IMR-90 (cell line): Measurements from ENCODE around the gene ST3GAL5. TPM values are rescaled to one million over a fixed set of nuclear protein-coding genes. Genes with fewer than 3 reads are reported as not detected.
A peak's percentile ranks its signal among the peaks of the same experiment; 100 is the strongest.

Experiments used
- ATAC-seq: fragments of 200-7000 bp; cut with Tn5 transposase; 2 replicates; pipeline ENCODE4 v1.9.1; 2020; ENCODE audit warnings: low read depth, mild to moderate bottlenecking, moderate library complexity
- BruUV-seq: library from RNA; stranded (reverse); fragments of 400-500 nt; replicated peaks from 2 replicates; lab custom pipeline; 2021; lab: Mats Ljungman, UMichigan
- CTCF ChIA-PET: fragments of 300-600 bp; formaldehyde crosslinking; extraction: SDS; loops from one replicate; lab custom pipeline; 2021; ENCODE audit warnings: antibody characterized with exemption; lab: Yijun Ruan, JAX
- POLR2A ChIA-PET: fragments of 300-600 bp; sonication (Branson Sonifier 250); formaldehyde crosslinking; loops from one replicate; lab custom pipeline; 2022; ENCODE audit warnings: antibody characterized with exemption; ENCODE audit not compliant: unreplicated experiment; lab: Charles Lee
- DNase-seq: peaks from one replicate; pipeline ENCODE4 v3.0.0; 2013
- H2AFZ ChIP-seq: replicated peaks from 2 replicates; pipeline ENCODE3; 2013; ENCODE audit warnings: low read length, mild to moderate bottlenecking; ENCODE audit not compliant: poor library complexity
- H2AK5ac ChIP-seq: 2 replicates; pipeline ENCODE4 v1.6.1; 2013; ENCODE audit warnings: low read depth, low read length, inconsistent platforms
- H2AK9ac ChIP-seq: replicated peaks from 2 replicates; pipeline ENCODE3; 2013; ENCODE audit warnings: mild to moderate bottlenecking, low read depth, low read length, moderate library complexity; ENCODE audit not compliant: poor library complexity
- H2BK120ac ChIP-seq: 2 replicates; pipeline ENCODE4 v1.6.1; 2013; ENCODE audit warnings: low read depth, low read length, inconsistent platforms
- H2BK15ac ChIP-seq: 3 replicates; pipeline ENCODE4 v1.6.1; 2013; ENCODE audit warnings: low read depth, low read length, inconsistent platforms
- H2BK20ac ChIP-seq: 2 replicates; pipeline ENCODE4 v1.6.1; 2013; ENCODE audit warnings: low read depth, mild to moderate bottlenecking, inconsistent platforms, low read length, moderate library complexity
- H2BK5ac ChIP-seq: 2 replicates; pipeline ENCODE4 v1.6.1; 2013; ENCODE audit warnings: mild to moderate bottlenecking, low read depth, low read length, inconsistent platforms; ENCODE audit not compliant: poor library complexity, severe bottlenecking
- H3K14ac ChIP-seq: replicated peaks from 2 replicates; pipeline ENCODE4 v1.6.1; 2013; ENCODE audit warnings: low read depth, low read length, inconsistent platforms
- H3K18ac ChIP-seq: 2 replicates; pipeline ENCODE4 v1.6.1; 2013; ENCODE audit warnings: low read depth, low read length, control low read depth
- H3K23ac ChIP-seq: 2 replicates; pipeline ENCODE4 v1.6.1; 2013; ENCODE audit warnings: low read depth, low read length, inconsistent platforms
- H3K27ac ChIP-seq: 2 replicates; pipeline ENCODE4 v1.5.1; 2013; ENCODE audit warnings: mild to moderate bottlenecking, control low read depth, low read length; ENCODE audit not compliant: insufficient read depth
- H3K27me3 ChIP-seq: 2 replicates; pipeline ENCODE4 v1.6.1; 2013; ENCODE audit warnings: low read length; ENCODE audit not compliant: control insufficient read depth, insufficient read depth
- H3K36me3 ChIP-seq: 2 replicates; pipeline ENCODE4 v1.6.1; 2013; ENCODE audit warnings: low read length, mixed read lengths; ENCODE audit not compliant: control insufficient read depth, insufficient read depth
- H3K4ac ChIP-seq: 2 replicates; pipeline ENCODE4 v1.6.1; 2013; ENCODE audit warnings: low read depth, low read length, inconsistent platforms
- H3K4me1 ChIP-seq: 2 replicates; pipeline ENCODE4 v1.6.1; 2013; ENCODE audit warnings: low read length, mixed read lengths; ENCODE audit not compliant: control insufficient read depth, insufficient read depth
- H3K4me2 ChIP-seq: 2 replicates; pipeline ENCODE4 v1.6.1; 2013; ENCODE audit warnings: low read depth, mild to moderate bottlenecking, control low read depth, low read length, moderate library complexity
- H3K4me3 ChIP-seq: 2 replicates; pipeline ENCODE4 v1.5.1; 2013; ENCODE audit warnings: low read depth, mild to moderate bottlenecking, control low read depth, low read length, moderate library complexity; ENCODE audit not compliant: insufficient read depth
- H3K56ac ChIP-seq: 2 replicates; pipeline ENCODE4 v1.6.1; 2013; ENCODE audit warnings: low read length, inconsistent platforms; ENCODE audit not compliant: insufficient read depth; ENCODE audit errors: extremely low read depth
- H3K79me1 ChIP-seq, 2 experiments: 2 replicates each; pipeline ENCODE4 v1.6.1; 2013; ENCODE audit warnings: low read length in 2 of 2, inconsistent platforms in 1 of 2, low read depth in 1 of 2
- H3K9ac ChIP-seq: 2 replicates; pipeline ENCODE4 v1.6.1; 2013; ENCODE audit warnings: low read depth, low read length, control low read depth
- H3K9me1 ChIP-seq: 2 replicates; pipeline ENCODE4 v1.6.1; 2013; ENCODE audit warnings: low read length, inconsistent platforms; ENCODE audit not compliant: insufficient read depth
- H3K9me3 ChIP-seq: 2 replicates; pipeline ENCODE4 v1.6.1; 2013; ENCODE audit warnings: low read length; ENCODE audit not compliant: control insufficient read depth, insufficient read depth
- H4K20me1 ChIP-seq: 2 replicates; pipeline ENCODE4 v1.6.1; 2013; ENCODE audit warnings: low read length, inconsistent platforms; ENCODE audit not compliant: insufficient read depth
- H4K5ac ChIP-seq: 2 replicates; pipeline ENCODE4 v1.6.1; 2013; ENCODE audit warnings: mild to moderate bottlenecking, low read depth, low read length, control low read depth
- H4K8ac ChIP-seq, 2 experiments: 2 replicates each; pipeline ENCODE4 v1.6.1; 2013; ENCODE audit warnings: low read depth in 2 of 2, low read length in 2 of 2, control low read depth in 1 of 2, inconsistent platforms in 1 of 2
- H4K91ac ChIP-seq: 2 replicates; pipeline ENCODE4 v1.6.1; 2013; ENCODE audit warnings: low read depth, low read length, inconsistent platforms; ENCODE audit not compliant: insufficient read depth
- BHLHE40 ChIP-seq: fragments of 150-350 bp; IDR thresholded peaks from 2 replicates; pipeline ENCODE4 v1.6.1; 2016; ENCODE audit warnings: mild to moderate bottlenecking, low read depth, low read length
- CEBPB ChIP-seq: IDR thresholded peaks from 2 replicates; pipeline ENCODE4 v1.6.1; 2012; ENCODE audit warnings: low read depth, low read length, improper control_type of control experiment
- CHD1 ChIP-seq: IDR thresholded peaks from 2 replicates; pipeline ENCODE4 v1.6.1; 2012; ENCODE audit warnings: low read depth, low read length, improper control_type of control experiment
- FOS ChIP-seq: fragments of 150-350 bp; IDR thresholded peaks from 2 replicates; pipeline ENCODE4 v1.6.1; 2016; ENCODE audit warnings: low read depth, low read length
- MAFK ChIP-seq: IDR thresholded peaks from 2 replicates; pipeline ENCODE4 v1.6.1; 2012; ENCODE audit warnings: low read depth, low read length, improper control_type of control experiment
- MAZ ChIP-seq: IDR thresholded peaks from 2 replicates; pipeline ENCODE4 v1.6.1; 2012; ENCODE audit warnings: low read depth, mild to moderate bottlenecking, low read length, improper control_type of control experiment, moderate library complexity, borderline replicate concordance
- MXI1 ChIP-seq: IDR thresholded peaks from 2 replicates; pipeline ENCODE4 v1.6.1; 2012; ENCODE audit warnings: low read depth, mild to moderate bottlenecking, low read length, moderate library complexity, borderline replicate concordance
- NFE2L2 ChIP-seq: fragments of 150-350 bp; IDR thresholded peaks from 2 replicates; pipeline ENCODE4 v1.6.1; 2016; ENCODE audit warnings: low read depth, mild to moderate bottlenecking, low read length
- POLR2A ChIP-seq: IDR thresholded peaks from 2 replicates; pipeline ENCODE4 v1.6.1; 2012; ENCODE audit warnings: mild to moderate bottlenecking, low read depth, low read length
- RAD21 ChIP-seq: IDR thresholded peaks from 2 replicates; pipeline ENCODE4 v1.6.1; 2012; ENCODE audit warnings: low read length, improper control_type of control experiment
- RCOR1 ChIP-seq: IDR thresholded peaks from 2 replicates; pipeline ENCODE4 v1.6.1; 2012; ENCODE audit warnings: mild to moderate bottlenecking, low read length, improper control_type of control experiment; ENCODE audit not compliant: insufficient replicate concordance
- RFX5 ChIP-seq: IDR thresholded peaks from 2 replicates; pipeline ENCODE4 v1.8.0; 2012; ENCODE audit warnings: low read depth, mild to moderate bottlenecking, low read length, moderate library complexity
- SMC3 ChIP-seq: fragments of 150-350 bp; IDR thresholded peaks from 2 replicates; pipeline ENCODE4 v1.6.1; 2016; ENCODE audit warnings: low read depth, mild to moderate bottlenecking, antibody characterized with exemption, low read length, moderate library complexity
- WGBS, 2 experiments: methylation state at CpG; one replicate each; pipeline versions ENCODE4 v1.1.5 to v1.1.7; 2013; ENCODE audit warnings: missing lambda C conversion rate in 2 of 2; ENCODE audit not compliant: insufficient read length in 1 of 2; ENCODE audit errors: extremely low coverage in 2 of 2; 5-methylcytosine and 5-hydroxymethylcytosine counted together
- dilution Hi-C: fragments of 300-500 bp; cut with HindIII; formaldehyde crosslinking; loops from one replicate; pipeline ENCODE4 v1.14.3; 2018; ENCODE audit warnings: low sequenced_read_pairs; ENCODE audit not compliant: unreplicated experiment
- in situ Hi-C: fragments of 300-500 bp; cut with MboI; formaldehyde crosslinking; loops from 3 replicates; pipeline ENCODE4 v1.14.3; 2019; ENCODE audit warnings: low sequenced_read_pairs, inconsistent platforms, mixed read lengths
- intact Hi-C: fragments of 100-400 bp; cut with micrococcal nuclease; formaldehyde crosslinking; loops from 2 replicates; pipeline ENCODE4 v1.10.0; 2022
- polyA plus RNA-seq, 3 experiments: library from polyadenylated mRNA; depleted of rRNA; stranded (reverse); fragments of >200 nt; gene quantifications; 2 replicates each; pipeline ENCODE4 v1.2.3, GENCODE V29; 2012; ENCODE audit warnings: low replicate concordance in 1 of 3
- total RNA-seq: library from RNA; depleted of rRNA; stranded (reverse); fragments of >200 nt; gene quantifications from 2 replicates; pipeline ENCODE4 v1.2.3, GENCODE V29; 2012
- TF ChIP-seq, protein P1 (sequence below): fragments of 150-350 bp; IDR thresholded peaks from 2 replicates; pipeline ENCODE4 v1.6.1; 2016; ENCODE audit warnings: low read depth, mild to moderate bottlenecking, low read length, moderate library complexity, borderline replicate concordance
- TF ChIP-seq, protein P2 (sequence below): fragments of 150-350 bp; IDR thresholded peaks from 2 replicates; pipeline ENCODE4 v1.6.1; 2017; ENCODE audit warnings: mild to moderate bottlenecking, antibody characterized with exemption, low read length, low read depth
- TF ChIP-seq, protein P3 (sequence below): conservative IDR thresholded peaks from 2 replicates; pipeline ENCODE4 v1.5.1; 2012; ENCODE audit warnings: mild to moderate bottlenecking, low read depth, low read length, improper control_type of control experiment

ST3GAL5 gene
- total and polyA plus RNA-seq, 2 of the 4 experiments (the other 2 are of a cell fraction), result 16.8 to 21.0 TPM

- TF ChIP-seq BHLHE40 (no peak), CHD1 (no peak), RCOR1 (no peak), SMC3 (no peak), MAFK (no peak), POLR2A (no peak), NFE2L2 (no peak), FOS (no peak), RFX5 (no peak), MAZ (no peak), CEBPB (no peak), RAD21 (no peak), MXI1 (no peak)
- TF ChIP-seq, protein P1, sequence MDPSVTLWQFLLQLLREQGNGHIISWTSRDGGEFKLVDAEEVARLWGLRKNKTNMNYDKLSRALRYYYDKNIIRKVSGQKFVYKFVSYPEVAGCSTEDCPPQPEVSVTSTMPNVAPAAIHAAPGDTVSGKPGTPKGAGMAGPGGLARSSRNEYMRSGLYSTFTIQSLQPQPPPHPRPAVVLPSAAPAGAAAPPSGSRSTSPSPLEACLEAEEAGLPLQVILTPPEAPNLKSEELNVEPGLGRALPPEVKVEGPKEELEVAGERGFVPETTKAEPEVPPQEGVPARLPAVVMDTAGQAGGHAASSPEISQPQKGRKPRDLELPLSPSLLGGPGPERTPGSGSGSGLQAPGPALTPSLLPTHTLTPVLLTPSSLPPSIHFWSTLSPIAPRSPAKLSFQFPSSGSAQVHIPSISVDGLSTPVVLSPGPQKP, result no peak
- TF ChIP-seq, protein P2, sequence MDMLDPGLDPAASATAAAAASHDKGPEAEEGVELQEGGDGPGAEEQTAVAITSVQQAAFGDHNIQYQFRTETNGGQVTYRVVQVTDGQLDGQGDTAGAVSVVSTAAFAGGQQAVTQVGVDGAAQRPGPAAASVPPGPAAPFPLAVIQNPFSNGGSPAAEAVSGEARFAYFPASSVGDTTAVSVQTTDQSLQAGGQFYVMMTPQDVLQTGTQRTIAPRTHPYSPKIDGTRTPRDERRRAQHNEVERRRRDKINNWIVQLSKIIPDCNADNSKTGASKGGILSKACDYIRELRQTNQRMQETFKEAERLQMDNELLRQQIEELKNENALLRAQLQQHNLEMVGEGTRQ, result no peak
- TF ChIP-seq, protein P3, sequence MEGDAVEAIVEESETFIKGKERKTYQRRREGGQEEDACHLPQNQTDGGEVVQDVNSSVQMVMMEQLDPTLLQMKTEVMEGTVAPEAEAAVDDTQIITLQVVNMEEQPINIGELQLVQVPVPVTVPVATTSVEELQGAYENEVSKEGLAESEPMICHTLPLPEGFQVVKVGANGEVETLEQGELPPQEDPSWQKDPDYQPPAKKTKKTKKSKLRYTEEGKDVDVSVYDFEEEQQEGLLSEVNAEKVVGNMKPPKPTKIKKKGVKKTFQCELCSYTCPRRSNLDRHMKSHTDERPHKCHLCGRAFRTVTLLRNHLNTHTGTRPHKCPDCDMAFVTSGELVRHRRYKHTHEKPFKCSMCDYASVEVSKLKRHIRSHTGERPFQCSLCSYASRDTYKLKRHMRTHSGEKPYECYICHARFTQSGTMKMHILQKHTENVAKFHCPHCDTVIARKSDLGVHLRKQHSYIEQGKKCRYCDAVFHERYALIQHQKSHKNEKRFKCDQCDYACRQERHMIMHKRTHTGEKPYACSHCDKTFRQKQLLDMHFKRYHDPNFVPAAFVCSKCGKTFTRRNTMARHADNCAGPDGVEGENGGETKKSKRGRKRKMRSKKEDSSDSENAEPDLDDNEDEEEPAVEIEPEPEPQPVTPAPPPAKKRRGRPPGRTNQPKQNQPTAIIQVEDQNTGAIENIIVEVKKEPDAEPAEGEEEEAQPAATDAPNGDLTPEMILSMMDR, result no peak
- in situ Hi-C loops (no loop called here), dilution Hi-C loops (no loop called here), intact Hi-C loops (no loop called here)
- no peak overlapping the region for H3K4me2 ChIP-seq
- H3K4ac ChIP-seq, result no peak overlapping the region; the same call in 1 of the 2 replicates
- no peak overlapping the region for H3K18ac ChIP-seq
- H3K9me3 ChIP-seq, result no peaks in the 10 kb centered on the region
- H3K27ac ChIP-seq, result no peak overlapping the region
- H4K8ac ChIP-seq, result no peak overlapping the region
- H3K9me1 ChIP-seq, result peaks cover 3% of the 10 kb centered on the region; the same call in 1 of the 2 replicates
- BruUV-seq, result no TSS peak
- no peak overlapping the region for H4K91ac ChIP-seq
- POLR2A ChIA-PET, result no interaction called here
- H3K23ac ChIP-seq, result no peak overlapping the region
- H3K36me3 ChIP-seq, result no peaks in the 10 kb centered on the region
- H2BK15ac ChIP-seq, result no peak overlapping the region
- no peak overlapping the region for H2BK120ac ChIP-seq
- CTCF ChIA-PET, result no interaction called here
- no peak overlapping the region for H2BK20ac ChIP-seq
- peaks cover 18% of the 10 kb centered on the region for H3K4me1 ChIP-seq
- H2AK9ac ChIP-seq, result no peak overlapping the region
- H3K79me1 ChIP-seq, result no peaks in the 10 kb centered on the region
- no peaks in the 10 kb centered on the region for H4K20me1 ChIP-seq
- ATAC-seq (no peak), DNase-seq (no peak)
- no peak overlapping the region for H2AFZ ChIP-seq
- no peak overlapping the region for H4K5ac ChIP-seq
- no CpG with 5 or more reads among the region's 3 CpGs for WGBS, 2 experiments
- H2AK5ac ChIP-seq, result 0 out of 2 replicates have a peak overlapping the region, but pooled peaks have one; percentile 31
- H2BK5ac ChIP-seq, result no peak overlapping the region
- no peak overlapping the region for H3K9ac ChIP-seq
- no peak overlapping the region for H3K14ac ChIP-seq
- H3K4me3 ChIP-seq, result no peak overlapping the region
- peaks cover 5% of the 10 kb centered on the region for H3K27me3 ChIP-seq
- H3K56ac ChIP-seq, result no peak overlapping the region
These were observed 18.0 kb upstream of the ST3GAL5 start for GRCh38 chr2:85906748-85907147.
